ENCODE results near the gene MST1R. TPM values are rescaled to one million over a fixed set of nuclear protein-coding genes. Genes with fewer than 3 reads are reported as not detected.

The MST1R gene
- total RNA-seq, 4 donors from 2014 or later: 1.7 to 6.1 (median 3.1) TPM

GRCh38 chr3:49912881-49913281 is 9.2 kb upstream of the MST1R start:
- Histone ChIP-seq H3K27me3 (no peaks in the 10 kb centered on the region), H3K4me1 (no peaks in the 10 kb centered on the region), H3K36me3 (peaks cover 3 to 8% of the 10 kb centered on the region in 2 donors), H3K27ac (no peak overlapping the region), H3K4me3 (replicated peaks in 1 of 3) (no peak overlapping the region), H3K9me3 (no peaks in the 10 kb centered on the region)
- no peak for TF ChIP-seq POLR2A (IDR thresholded peaks at IDR 0.05)
- TF ChIP-seq, protein P1, sequence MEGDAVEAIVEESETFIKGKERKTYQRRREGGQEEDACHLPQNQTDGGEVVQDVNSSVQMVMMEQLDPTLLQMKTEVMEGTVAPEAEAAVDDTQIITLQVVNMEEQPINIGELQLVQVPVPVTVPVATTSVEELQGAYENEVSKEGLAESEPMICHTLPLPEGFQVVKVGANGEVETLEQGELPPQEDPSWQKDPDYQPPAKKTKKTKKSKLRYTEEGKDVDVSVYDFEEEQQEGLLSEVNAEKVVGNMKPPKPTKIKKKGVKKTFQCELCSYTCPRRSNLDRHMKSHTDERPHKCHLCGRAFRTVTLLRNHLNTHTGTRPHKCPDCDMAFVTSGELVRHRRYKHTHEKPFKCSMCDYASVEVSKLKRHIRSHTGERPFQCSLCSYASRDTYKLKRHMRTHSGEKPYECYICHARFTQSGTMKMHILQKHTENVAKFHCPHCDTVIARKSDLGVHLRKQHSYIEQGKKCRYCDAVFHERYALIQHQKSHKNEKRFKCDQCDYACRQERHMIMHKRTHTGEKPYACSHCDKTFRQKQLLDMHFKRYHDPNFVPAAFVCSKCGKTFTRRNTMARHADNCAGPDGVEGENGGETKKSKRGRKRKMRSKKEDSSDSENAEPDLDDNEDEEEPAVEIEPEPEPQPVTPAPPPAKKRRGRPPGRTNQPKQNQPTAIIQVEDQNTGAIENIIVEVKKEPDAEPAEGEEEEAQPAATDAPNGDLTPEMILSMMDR (IDR thresholded peaks at IDR 0.05): no peak
- intact Hi-C loops (cut with DNase I): no loop called here
- WGBS, 2 donors: 91 to 92% methylated on average over 4 of the region's 4 CpGs
- DNase-seq: no peak

DNA sequence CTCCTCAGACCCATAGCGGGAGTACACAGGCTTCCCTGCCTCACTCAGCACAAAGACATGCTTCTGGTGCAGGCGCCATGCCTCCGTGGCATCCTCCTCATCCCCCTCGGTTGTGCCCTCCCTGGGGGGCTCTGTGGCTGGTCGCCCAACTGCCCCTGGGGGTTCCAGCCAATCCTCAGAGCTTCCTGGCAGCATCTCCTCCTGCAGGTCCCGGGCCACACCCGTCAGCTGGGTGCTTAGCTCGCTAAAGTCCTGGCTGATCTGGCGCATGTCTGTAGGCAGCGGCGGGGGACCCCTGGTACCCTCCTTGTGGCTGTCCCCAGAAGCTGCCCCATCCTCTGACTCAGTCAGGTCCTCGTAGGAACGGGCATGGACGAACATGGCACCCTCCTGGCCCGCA is 7.9 kb upstream of the MST1R start:
- Histone ChIP-seq H3K4me3 (replicated peaks in 1 of 3) (no peak overlapping the region), H3K27me3 (no peaks in the 10 kb centered on the region), H3K9me3 (no peaks in the 10 kb centered on the region), H3K4me1 (peaks cover 0 to under 1% of the 10 kb centered on the region in 2 donors), H3K36me3 (peaks cover 3 to 8% of the 10 kb centered on the region in 2 donors), H3K27ac (no peak overlapping the region)
- DNase-seq: no peak
- TF ChIP-seq POLR2A (IDR thresholded peaks at IDR 0.05): no peak
- TF ChIP-seq, protein P1 (IDR thresholded peaks at IDR 0.05): no peak
- intact Hi-C loops (cut with DNase I): no loop called here
- 90 to 96% methylated on average over 8 to 10 of the region's 15 CpGs for WGBS, 2 donors

DNA sequence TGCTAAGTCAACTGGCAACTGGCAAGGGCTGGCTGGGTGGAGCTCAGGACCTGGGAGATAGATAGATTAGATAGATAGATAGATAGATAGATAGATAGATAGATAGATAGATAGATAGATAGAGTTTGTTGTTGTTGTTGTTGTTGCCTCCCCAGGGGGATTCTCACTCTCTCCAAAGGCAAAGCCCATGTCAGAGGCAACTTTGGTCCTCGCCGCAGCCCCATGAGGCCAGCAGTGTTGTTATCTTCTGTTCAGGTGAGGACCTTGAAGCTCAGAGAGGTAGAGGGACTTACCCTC is 7.4 kb upstream of the MST1R start:
- DNase-seq: no peak
- intact Hi-C loops (cut with DNase I): no loop called here
- peaks cover 1 to 6% of the 10 kb centered on the region in 2 donors for H3K4me1 ChIP-seq
- H3K4me3 ChIP-seq (replicated peaks in 1 of 3): no peak overlapping the region
- no peak for TF ChIP-seq POLR2A (IDR thresholded peaks at IDR 0.05)
- H3K27ac ChIP-seq: no peak overlapping the region
- H3K36me3 ChIP-seq: peaks cover 3 to 8% of the 10 kb centered on the region in 2 donors
- H3K9me3 ChIP-seq: no peaks in the 10 kb centered on the region
- H3K27me3 ChIP-seq: no peaks in the 10 kb centered on the region
- WGBS, 2 donors: 88 to 100% methylated on average over 2 of the region's 2 CpGs

GRCh38 chr3:49910409-49911123 is 6.9 kb upstream of the MST1R start:
- H3K4me3 ChIP-seq (replicated peaks in 1 of 3): no peak overlapping the region
- 80 to 85% methylated on average over 38 to 44 of the region's 48 CpGs for WGBS, 2 donors
- DNase-seq: no peak
- no peaks in the 10 kb centered on the region for H3K9me3 ChIP-seq
- intact Hi-C loops (cut with DNase I): no loop called here
- H3K27ac ChIP-seq: no peak overlapping the region
- H3K27me3 ChIP-seq: no peaks in the 10 kb centered on the region
- peaks cover 5 to 11% of the 10 kb centered on the region in 2 donors for H3K4me1 ChIP-seq
- peaks cover 3 to 8% of the 10 kb centered on the region in 2 donors for H3K36me3 ChIP-seq
- no peak for TF ChIP-seq POLR2A (IDR thresholded peaks at IDR 0.05)
- TF ChIP-seq, protein P1 (IDR thresholded peaks at IDR 0.05): no peak

DNA sequence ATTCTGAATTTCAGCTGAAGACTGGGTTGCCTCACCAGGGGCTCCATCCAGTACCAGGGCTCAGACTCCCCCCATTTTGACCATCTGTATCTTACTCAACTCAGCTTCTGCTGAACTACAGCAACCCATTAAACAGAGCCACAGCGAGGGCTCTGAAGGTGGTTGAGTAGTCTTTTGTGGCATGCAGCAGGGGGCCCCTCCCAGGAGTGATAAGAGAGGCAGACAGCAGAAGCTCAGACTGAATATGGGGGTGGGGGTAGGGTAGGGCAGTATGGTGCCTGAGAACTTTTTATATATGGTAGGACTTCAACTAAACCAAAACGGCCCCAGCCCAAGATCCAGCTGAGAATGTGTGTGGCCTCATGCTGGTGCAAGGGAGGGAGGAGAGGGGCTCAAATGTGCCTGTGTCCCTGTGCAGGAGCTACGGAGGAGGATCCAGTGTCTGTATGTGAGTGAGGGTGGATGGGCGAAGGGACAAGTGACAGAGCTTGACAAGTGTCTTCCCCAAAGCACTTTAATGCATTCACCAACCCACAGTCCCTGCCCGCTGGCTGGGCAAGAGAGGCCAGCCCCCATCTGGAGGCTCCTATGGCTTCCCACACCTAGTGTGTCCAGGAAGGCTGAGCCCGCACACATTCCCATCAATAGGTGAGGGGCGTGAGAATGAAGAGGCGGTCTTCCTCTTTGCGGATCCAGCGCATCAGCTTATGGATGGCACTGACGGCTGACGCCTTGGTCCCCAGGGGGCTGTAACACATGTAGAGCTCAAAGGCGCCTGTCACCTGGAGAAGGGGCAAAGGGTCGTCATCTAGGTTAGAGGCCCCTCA is 4.9 kb upstream of the MST1R start:
- Histone ChIP-seq H3K36me3 (peaks cover 3 to 8% of the 10 kb centered on the region in 2 donors), H3K4me1 (peaks cover 5 to 25% of the 10 kb centered on the region in 2 donors), H3K27ac (no peak overlapping the region), H3K9me3 (no peaks in the 10 kb centered on the region), H3K4me3 (replicated peaks in 1 of 3) (no peak overlapping the region), H3K27me3 (no peaks in the 10 kb centered on the region)
- WGBS, 2 donors: 97% methylated on average over 12 to 14 of the region's 14 CpGs
- intact Hi-C loops (cut with DNase I): loop anchor here (10.0 kb wide), 1 partner anchor 204 kb away; no protein-coding TSS in a partner anchor
- DNase-seq: no peak
- no peak for TF ChIP-seq POLR2A (IDR thresholded peaks at IDR 0.05)
- TF ChIP-seq, protein P1 (IDR thresholded peaks at IDR 0.05): no peak
